Measurements from ENCODE around the gene DLGAP1.
A peak's percentile ranks its signal among the peaks of the same experiment; 100 is the strongest.
"Not testable (repeated sequence)": the region's sequence is repeated elsewhere in the genome, so short reads cannot be mapped to it uniquely, and the experiment has no call there.

The DLGAP1 gene

DNA sequence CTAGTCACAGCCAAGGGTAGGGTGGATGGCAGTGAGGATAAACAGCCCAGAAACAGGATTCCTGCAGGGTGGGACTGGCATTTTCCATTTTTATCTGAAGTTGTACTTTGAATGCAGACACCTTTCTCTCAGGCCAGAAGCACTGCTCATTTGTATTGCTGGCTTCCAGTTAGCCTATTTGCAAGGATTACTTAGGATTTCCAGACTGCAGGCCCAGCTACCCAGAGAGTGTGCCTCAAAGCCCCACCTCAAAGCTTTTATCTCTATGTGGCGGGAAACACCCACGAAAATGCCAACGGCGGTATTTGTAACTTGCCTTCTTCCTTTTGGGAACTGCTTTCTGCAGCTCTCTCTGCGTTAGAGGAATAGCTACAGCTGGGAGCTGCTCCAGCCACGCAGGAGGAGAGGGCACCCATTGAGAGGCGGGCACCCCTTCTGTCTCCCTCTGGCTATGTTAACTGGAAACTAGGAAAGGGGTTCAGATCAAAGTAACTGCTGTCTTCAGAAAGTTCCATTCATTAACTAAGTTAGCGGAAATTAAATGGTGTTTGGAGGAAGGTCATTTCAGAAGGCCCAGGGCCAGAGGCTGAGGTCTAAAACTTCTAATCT, 860.2 kb downstream of the DLGAP1 start:
- peak; percentile 39 for DNase-seq

DNA sequence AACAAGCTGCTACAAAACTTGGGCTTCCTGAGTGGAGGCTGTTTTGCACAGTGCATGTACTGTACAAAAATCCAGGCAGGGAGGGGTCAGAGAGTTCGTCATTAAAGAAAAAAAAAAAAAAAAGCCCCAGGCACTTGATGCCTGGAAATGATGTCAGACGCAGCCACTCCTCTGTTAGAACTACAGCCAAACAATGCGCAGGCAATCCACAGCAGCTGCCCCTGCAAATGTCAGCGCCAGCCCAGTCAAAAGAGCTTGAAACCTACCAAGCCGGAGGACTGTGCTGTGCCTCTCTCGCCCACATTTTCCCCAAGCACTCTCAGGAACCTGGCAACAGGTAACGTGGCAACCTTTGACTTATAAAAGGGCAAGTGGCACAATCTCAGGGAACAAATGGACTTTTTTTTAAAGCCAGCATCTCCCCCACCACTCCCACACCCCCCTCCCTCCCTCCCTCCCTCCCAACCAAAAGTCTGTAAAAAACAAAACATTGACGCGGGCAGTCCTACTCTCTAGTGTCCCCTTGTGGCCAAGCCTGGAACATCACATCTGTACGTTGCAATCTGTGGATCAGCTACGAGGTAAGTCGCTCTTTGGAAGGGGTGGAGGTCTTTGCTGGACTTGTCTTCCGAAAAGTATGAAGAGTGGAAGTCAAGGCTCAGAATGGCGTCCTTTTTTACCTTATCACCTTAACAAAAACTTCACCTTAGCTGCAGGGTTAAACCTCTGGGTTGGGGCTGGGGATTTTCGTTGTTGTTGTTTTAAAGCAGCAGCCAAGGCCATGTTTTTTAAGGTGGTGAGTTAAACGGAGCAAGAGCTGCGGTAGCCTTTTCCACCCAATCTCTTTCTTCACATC, 861.0 kb downstream of the DLGAP1 start:
- DNase-seq = peak; percentile 91

DNA sequence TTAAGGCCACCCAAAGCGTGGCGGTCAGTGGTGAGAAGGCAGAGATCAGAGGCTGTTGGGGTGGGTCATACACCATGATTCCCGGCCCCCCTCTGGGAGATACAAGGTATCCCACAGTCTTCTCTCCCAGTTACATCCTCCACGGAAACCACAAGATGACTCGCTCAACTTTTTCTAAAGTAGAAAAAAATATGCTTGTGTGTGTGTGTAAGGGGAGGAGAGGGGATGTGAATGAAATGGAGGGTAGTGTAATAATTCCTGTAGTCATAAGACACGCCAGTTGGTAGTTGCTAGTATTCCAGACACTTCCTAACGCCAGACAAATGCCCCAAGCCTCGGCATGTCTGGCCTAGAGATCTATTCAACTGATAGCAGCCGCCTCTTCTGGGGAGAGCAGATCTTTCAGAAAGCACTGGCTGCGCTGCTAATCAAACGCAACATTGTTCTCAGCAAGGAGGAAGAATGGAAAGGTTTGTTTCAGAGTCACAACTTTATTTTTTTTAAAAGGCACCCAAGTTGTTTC, 861.7 kb downstream of the DLGAP1 start:
- DNase-seq = no peak

DNA sequence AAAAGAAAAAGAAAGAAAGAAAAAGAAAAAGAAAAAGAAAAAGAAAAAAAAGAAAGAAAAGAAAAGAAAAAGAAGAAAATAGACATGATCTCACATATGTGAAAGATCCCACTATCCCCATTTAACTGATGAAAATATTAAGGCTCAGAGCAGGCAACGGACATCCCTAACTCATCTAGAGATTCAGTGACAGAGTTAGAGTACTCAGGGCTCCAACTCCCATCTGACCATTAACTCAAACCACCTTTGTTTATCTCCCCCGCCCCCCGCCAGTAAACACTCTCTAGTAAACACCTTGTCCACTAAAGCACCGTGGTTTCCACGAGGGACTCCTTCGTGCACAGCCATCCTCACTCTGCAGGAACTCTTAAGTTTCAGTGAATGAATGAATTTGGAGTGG, 862.2 kb downstream of the DLGAP1 start:
- no peak for DNase-seq

DNA sequence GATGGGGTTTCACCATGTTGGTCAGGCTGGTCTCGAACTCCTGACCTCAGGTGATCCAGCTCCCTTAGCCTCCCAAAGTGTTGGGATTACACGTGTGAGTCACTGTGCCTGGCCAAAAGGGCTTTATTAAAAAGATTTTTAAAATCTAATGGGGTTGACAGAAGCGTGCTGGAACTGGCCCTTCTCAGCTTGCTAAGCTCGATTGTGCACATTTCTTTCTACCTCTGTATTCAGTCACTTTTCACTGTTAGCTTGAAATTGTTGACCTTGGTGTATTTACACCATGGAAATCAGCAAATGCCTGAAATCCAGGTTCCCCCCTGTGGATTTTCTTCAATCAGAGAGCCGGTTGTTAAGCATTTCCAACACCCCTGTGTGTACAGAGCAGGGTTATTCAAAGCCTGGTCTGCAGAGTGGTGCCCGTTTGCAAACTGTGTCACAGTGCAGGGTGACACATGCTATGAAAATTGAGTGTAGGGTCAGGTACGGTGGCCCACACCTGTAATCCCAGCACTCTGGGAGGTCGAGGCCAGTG, 864.9 kb downstream of the DLGAP1 start:
- DNase-seq = no peak

DNA sequence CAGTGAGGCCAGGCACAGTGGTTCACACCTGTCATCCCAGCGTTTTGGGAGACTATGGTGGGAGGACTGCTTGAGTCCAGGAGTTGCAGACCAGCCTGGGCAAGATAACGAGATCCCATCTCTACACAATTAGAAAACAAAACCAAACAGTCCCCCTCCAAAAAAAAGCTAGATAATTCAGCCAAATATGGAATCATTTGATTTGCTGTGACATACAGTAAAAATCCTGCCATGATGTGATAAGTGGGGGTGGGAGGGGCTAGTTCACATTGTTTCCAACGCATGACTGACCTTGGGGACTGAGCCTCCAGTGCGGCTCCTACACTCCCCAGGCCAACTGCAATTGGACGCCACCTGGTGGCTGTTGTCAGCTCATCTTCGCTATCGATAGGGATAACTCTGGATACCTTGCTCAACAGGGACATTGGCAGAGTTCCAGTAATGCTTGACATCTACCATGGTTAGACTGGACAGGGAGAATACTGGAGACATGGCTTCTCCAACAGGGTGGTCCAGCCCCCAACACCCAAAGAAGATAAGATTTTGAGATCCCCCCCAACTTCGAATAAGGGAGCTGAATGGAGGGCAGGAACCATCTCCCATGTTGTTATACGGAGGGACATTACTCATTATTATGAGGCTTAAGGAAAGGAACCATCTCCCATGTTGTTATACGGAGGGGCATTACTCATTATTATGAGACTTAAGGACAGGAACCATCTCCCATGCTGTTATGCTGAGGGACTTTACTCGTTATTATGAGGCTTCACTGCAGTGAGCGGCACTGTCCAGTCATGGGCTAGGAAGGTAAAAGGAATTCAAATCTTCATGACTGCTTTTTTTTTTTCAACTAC, 869.2 kb downstream of the DLGAP1 start:
- DNase-seq = peak; percentile 76

DNA sequence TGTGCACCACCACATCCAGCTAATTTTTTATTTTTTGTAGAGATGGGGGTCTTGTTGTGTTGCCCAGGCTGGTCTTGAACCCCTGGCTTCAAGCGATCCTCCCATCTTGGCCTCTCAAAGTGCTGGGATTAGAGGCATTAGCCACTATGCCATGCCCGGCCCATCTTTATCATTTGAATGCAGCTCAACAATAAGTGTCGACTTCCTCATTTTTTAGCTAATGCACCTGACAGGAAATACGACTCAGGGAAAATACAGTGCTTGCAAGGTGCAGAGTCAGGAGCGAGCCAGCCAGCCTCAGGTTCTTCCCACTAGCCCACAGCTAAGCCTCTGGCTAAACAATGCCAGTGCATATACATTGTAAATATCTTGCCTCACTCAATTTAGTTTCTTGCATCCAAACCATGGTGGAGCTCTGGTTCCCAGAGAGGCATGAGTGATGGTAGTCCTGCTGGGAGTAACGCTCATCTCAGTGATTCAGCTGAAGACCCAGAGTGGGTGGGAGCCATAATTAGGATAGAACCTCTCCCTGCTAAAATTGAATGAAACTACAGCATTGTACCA, 870.1 kb downstream of the DLGAP1 start:
- DNase-seq = no peak

DNA sequence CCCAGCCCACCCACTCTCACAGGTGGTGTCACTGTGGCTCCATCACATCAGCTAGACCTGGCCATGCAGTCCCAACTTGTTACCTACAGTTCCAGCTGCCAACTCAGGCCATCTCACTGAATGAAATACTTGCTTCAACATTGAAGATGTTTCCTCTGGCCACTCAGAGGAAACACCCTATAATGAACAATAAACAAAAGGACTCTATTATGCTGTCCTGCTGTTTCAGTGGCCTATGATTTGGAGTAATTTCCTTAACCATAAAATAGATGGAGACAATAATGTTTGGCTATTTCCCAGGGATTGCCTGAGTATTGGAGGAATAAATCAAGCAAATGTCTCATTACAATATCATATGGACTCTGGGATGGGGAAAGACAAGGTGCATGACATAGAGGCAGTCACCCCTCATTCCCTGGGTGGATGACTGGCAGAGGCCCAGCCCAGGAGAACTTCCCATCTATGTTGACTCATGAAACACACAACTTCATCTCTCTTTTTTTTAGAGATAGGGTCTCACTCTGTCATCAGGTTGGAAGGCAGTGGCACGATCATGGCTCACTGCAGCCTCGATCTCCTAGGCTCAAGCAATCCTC, 870.7 kb downstream of the DLGAP1 start:
- no peak for DNase-seq

DNA sequence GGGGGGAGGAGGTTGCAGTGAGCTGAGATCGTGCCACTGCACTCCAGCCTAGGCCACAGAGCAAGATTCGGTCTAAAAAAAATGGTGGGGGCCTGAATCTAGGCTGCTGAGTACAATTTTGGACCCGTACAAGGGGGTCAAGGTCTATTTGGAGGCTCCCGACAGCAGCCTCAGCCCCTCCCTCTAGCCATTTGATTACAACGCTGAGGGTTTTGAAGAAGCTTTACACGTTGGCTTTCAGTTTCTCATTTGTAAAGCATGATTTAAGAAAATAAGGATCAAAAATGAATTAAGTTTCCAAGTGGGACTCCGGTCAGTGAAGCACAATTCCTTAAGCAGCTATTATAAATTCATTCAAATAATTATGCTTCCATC, 871.2 kb downstream of the DLGAP1 start:
- DNase-seq = no peak

DNA sequence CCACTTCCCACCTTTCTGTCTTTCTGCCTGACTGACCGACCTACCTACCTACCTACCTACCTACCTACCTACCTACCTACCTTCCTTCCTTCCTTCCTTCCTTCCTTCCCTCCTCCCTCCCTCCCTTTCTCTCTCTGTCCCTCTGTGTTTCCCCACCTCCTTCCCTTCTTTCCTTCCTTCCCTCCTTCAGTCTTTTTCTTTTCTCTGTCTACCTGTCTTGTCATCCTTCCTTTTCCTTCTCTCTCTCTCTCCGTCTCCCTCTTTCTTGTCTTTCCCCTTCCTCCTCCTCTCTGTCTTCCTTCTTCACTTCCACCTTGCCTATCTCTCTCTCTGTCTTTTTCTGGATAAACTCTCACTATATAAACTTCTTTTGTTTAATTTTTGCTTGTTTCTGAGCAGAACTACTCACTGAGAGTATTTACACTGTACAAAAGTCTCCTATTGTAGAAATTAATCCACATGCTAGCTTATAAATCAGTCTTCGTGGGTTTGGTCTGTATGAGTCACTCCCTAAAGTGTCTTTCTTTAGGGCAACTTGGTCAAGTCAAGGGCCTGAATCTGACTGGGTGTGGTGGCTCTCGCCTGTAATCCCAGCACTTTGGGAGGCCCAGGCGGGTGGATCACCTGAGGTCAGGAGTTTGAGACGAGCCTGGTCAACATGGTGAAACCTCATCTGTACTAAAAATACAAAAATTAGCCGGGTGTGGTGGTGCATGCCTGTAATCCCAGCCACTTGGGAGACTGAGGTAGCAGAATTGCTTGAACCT, 871.8 kb downstream of the DLGAP1 start:
- DNase-seq = not testable (repeated sequence)

DNA sequence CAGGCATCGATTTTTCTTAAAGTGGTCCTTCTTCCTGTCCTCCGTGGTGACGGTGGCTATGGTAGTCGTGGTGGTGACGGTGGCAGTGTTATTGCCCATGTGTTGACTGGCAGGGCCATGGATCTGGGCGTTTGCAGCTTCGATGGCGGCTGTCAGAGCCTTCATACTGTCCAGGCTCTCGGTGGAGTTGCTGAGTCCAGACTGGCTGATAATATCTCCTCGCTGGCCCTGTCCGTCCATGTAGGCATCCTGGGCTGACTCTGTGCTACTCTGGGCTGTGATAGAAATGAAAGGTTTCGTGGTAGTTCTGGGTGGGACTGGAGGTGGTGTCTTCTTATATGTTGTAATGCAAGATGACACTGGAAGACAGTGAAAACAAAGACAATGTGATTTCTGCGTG, 873.2 kb downstream of the DLGAP1 start:
- DNase-seq = no peak

DNA sequence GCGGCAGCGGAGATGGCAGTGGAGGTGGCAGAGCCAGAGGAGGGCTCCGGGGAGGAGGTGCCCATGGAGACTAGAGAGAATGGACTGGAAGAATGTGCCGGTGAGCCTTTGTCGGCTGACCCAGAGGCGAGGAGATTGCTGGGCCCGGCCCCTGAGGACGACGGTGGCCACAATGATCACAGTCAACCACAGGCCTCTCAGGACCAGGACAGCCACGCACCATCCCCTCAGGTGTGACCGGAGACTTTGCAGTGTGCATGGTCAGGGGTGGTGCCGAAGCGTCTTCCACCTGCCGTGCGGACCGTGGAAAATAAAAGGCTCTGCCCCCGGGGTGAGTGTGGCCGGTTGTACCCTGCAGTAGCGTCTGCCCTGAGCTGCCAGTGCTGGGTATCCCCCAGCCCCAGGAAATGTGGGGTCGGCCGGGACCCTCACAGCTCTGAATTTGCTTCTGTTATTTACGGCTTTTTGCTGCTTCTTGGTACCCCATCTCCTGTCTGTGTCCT, 874.5 kb downstream of the DLGAP1 start:
- not testable (repeated sequence) for DNase-seq

DNA sequence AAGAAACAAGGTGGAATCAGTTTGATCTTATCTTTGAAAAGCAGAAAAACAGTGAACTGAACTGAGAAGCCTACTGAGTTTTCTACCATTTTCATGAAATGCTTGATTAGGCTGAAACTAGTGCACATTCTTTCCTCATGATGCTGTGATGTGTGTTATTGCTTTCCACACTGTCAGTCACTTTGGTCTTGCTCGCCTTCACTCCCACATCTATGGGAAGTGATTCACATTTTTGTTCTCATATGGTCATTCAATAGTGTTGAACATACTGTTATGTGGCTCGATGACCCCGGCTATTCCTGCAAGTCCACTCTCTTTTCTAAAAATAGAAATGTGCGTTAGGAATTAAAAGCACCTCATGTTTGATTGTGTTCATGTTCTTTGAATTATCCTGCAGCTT, 875.4 kb downstream of the DLGAP1 start:
- no peak for DNase-seq

DNA sequence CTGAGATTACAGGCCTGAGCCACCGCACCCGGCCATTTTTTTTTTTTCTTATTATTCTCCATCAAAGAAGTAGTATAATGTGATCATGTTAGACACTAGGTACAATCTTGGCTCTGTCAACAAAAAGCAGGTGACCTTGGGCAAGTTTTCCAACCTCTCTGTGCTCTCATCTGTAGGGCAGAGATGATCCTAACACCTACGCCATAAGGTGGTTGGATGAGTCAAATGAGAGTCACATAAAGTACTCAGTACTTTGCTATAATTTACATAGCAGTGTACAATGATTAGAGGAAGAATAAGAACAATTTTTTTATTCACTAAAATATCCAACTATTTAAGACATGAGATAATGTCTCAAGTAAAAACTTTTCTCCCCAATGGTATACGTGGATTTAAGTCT, 876.5 kb downstream of the DLGAP1 start:
- DNase-seq = no peak

DNA sequence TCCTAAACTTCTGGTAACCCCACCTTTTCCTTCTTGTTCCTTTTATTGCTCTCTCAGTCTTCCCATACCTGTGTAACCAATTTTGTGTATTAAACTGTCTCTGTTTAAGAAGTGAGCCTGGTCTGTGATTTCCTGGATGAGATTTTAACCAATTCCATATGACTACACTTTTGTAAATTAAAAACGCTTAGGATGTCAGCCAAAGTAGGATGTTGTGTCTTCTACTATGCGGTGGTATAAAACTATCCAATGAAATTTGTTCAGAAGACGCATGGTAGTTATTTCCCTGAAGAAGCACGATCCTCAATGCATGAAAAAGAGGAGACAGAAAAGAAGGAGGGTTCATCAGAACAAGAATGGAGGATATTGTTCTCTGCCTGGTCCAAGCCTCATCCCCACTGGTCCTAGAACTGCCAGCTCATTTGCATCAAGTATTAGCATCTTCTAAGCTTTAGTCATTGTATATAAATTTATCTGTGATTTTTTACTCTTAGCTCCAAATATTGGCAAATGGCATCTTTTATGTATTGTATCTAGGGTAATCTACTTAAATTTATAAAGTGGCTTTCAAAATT, 877.7 kb downstream of the DLGAP1 start:
- no peak for DNase-seq

DNA sequence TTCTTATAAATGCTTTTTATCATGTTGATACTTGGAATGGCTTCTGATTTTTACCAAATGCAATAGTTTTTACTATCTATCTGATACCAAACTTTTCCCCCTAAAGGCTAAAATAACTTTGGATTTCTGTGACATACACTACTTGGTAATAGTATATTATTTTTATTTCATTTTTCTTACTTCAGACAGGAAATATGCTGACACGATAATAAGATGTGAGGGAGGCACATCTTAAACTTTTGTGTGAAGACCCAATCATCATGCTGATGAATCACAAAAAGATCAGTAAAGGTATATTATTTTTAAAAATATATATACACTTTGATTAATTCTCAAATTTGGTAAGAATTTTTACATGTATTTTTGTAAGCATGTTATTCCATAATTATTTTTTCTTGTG, 882.3 kb downstream of the DLGAP1 start:
- no peak for DNase-seq

DNA sequence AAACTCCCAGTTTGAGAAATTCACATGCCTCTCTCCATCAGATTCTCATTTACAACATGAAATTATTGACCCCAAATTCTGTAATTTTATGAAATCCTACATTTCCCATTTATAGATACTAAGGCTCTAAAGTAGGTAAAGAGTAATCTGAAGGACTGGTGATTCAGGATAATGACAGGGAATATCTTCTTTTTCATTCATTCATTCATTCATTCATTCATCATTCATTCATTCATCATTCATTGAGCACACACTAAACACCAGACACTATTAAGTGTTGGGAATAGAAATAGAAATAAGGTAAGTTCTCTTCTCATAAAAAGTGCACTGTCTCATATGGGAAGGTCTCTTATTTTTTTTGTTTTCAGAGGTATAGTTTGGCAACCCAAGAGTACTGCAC, 888.3 kb downstream of the DLGAP1 start:
- DNase-seq = no peak

DNA sequence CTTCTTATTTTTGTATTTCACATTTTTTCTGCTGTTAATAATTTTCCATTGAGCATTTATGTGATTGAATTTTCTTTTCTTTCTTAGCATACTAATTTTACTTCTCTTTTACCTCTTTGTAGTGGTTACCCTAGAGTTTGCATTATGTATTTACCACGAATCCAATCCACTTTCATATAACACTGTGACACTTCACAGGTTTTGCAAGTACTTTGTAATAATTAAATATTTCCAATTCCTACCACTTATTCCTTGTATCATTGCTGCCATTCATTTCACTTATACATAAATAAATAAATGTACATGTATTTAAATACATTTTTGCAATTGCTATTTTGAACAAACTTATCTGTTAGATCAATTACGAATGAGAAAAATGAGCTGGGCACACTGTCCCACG, 894.4 kb downstream of the DLGAP1 start:
- no peak for DNase-seq

DNA sequence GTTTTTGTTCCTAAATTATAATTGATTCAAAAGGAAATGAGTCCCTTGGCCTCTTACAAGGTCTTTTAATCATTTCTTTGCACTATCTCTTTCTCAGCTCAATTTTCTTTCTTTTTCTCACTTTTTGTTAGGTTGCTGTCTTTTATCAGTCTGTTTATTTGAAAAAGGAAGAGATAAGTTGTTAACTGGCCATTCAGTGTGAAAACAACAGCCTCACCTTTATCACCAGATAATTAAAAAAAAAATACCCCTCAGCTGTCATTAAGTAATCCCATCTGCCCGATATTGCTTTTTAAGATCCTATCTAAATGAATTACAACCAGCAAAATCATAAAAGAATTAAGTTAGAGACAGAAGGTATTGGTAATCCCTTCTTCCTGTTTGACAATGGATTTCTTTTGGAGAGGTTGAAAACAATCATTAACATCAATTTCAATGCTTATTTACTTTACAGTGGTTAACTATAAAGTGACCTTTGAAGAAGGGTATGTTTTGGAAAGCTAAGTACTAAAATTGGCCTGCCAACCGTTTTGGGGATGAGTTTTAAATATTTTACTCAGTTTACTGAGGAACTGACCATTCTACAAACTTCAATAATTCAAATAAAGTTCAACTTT, 900.2 kb downstream of the DLGAP1 start:
- DNase-seq = no peak

DNA sequence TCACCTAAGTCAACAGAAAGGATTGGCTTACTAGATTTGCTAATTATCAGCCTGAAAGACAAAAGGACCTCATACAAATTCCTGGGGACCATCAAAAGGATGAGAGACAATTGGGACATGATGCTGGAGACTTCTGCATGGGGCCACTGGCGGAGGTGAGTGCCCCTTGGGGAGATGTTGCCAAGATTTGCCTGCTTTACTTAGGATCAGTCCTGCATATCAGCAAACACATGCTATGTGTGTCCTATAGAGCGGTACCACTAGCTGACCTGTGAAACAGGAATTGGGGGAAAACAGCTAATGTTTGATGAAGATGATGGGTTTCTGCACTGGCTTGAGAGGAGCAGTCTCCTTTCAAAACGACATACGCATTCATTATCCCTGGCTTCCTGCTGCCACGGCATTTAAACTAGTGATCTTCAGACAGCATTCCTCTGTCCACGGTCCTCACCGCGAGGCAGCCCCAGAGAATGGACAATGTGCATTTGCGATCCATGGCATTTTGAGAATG, 901.0 kb downstream of the DLGAP1 start:
- DNase-seq = no peak

Data from activated CD4-positive, alpha-beta T cell treated with anti-CD3 and anti-CD28 coated beads, Interleukin-2, amount 50 U/mL, for 16 hours (primary cell).